ENCODE results near the gene MMAA. TPM values are rescaled to one million over a fixed set of nuclear protein-coding genes. Genes with fewer than 3 reads are reported as not detected.
"Not testable (repeated sequence)": the region's sequence is repeated elsewhere in the genome, so short reads cannot be mapped to it uniquely, and the experiment has no call there.

The MMAA gene
- 4.8 and 5.9 TPM in 2 replicates for total RNA-seq (2014; rRNA removed; shearing (Covaris generic))
- 4.9 and 5.1 TPM in 2 replicates for polyA plus RNA-seq (2016; fragmentation: Nextera tagmentation; extraction: Ambion mirVana)
- long read RNA-seq, full-length matches to known transcripts, result 1 of 2 reads
- long read RNA-seq, partial matches to known transcripts, result 1 of 2 reads
- long read RNA-seq, other reads (novel, unspliced or antisense), result 0 of 2 reads

- H3K4me1 Mint-ChIP-seq, result peaks cover 27% of the 10 kb centered on the region
Observed at GRCh38 chr4:145618932-145619638, at the start of gene MMAA. TSS of gene MMAA (plus strand) at chr4:145619385. CDS start at chr4:145639140, 19,755 bp downstream.

GRCh38 chr4:145574546-145574945, 44.6 kb upstream of the MMAA start:
- H3K4me2 ChIP-seq; H3F3A ChIP-seq (replicated peaks; ENCODE audit: low read depth); ATAC-seq; H3K4me1 Mint-ChIP-seq; H3K36me3 Mint-ChIP-seq (ENCODE audit: low read depth); H3K27me3 Mint-ChIP-seq (ENCODE audit: insufficient read depth, low read depth, poor library complexity); DNase-seq (ENCODE audit: low spot score); H3K79me2 ChIP-seq (replicated peaks; ENCODE audit: insufficient read depth); H3K36me3 ChIP-seq (ENCODE audit: insufficient read depth); H3K4me3 Mint-ChIP-seq; H3K4me3 ChIP-seq; H3K27me3 ChIP-seq (ENCODE audit: insufficient read depth); H4K20me1 ChIP-seq (replicated peaks; ENCODE audit: insufficient read depth); H3K27ac ChIP-seq (ENCODE audit: low read depth); H3K4me1 ChIP-seq (ENCODE audit: insufficient read depth); H3K9me2 ChIP-seq (ENCODE audit: insufficient read depth); H3K27ac Mint-ChIP-seq: not testable (repeated sequence)
- H2AFZ ChIP-seq, result peak overlapping the region; percentile 38; the same call in 1 of the 2 replicates
- H3K9me3 Mint-ChIP-seq, result peaks cover 10% of the 10 kb centered on the region; the same call in 2 of the 3 replicates

More at GRCh38 chr4:145618932-145619638, at the start of gene MMAA:
- peaks cover 22% of the 10 kb centered on the region for H3K4me1 ChIP-seq (ENCODE audit: insufficient read depth)
- H4K20me1 ChIP-seq (replicated peaks; ENCODE audit: insufficient read depth), result no peaks in the 10 kb centered on the region
- no peaks in the 10 kb centered on the region for H3K27me3 ChIP-seq (ENCODE audit: insufficient read depth)
- no peaks in the 10 kb centered on the region for H3K9me2 ChIP-seq (ENCODE audit: insufficient read depth)
- TF ChIP-seq EZH2phosphoT487 (IDR thresholded peaks at IDR 0.05; ENCODE audit: unreplicated experiment) (no peak), POLR2AphosphoS5 (IDR thresholded peaks at IDR 0.05; ENCODE audit: low read depth) (peak; percentile 95), CREB1 (CRISPR knock-in tag; IDR thresholded peaks at IDR 0.05; ENCODE audit: low read depth) (peak; percentile 37), ETS1 (IDR thresholded peaks at IDR 0.05) (peak; percentile 27; the same call in 1 of the 2 replicates), CTCF (conservative IDR thresholded peaks at IDR 0.05; ENCODE audit: low read depth in 2 of 2) (peak; percentile 68 to 82)
- H3K79me2 ChIP-seq (replicated peaks; ENCODE audit: insufficient read depth), result no peaks in the 10 kb centered on the region
- peaks cover 3% of the 10 kb centered on the region for H3K27me3 Mint-ChIP-seq (ENCODE audit: insufficient read depth, low read depth, poor library complexity)
- peak within 1 kb of the TSS; percentile 87 for H3K4me2 ChIP-seq
- no peaks in the 10 kb centered on the region for H3K36me3 ChIP-seq (ENCODE audit: insufficient read depth)
- H3K27ac Mint-ChIP-seq, result peak within 1 kb of the TSS; percentile 91
- peak within 1 kb of the TSS; percentile 79 for H3K27ac ChIP-seq (ENCODE audit: low read depth)
- peak within 1 kb of the TSS; percentile 83 for H2AFZ ChIP-seq
- H3F3A ChIP-seq (replicated peaks; ENCODE audit: low read depth), result no peaks in the 10 kb centered on the region
- DNase-seq (ENCODE audit: low spot score) (peak; percentile 94), ATAC-seq (peak; percentile 97)
- H3K9me3 Mint-ChIP-seq, result peaks cover 13% of the 10 kb centered on the region
- H3K36me3 Mint-ChIP-seq (ENCODE audit: low read depth), result peaks cover 17% of the 10 kb centered on the region
- peak within 1 kb of the TSS; percentile 86 for H3K4me3 Mint-ChIP-seq
- peak within 1 kb of the TSS; percentile 80 for H3K4me3 ChIP-seq

- peaks cover 10% of the 10 kb centered on the region; the same call in 2 of the 3 replicates for H3K9me3 Mint-ChIP-seq
- H3K4me2 ChIP-seq, result no peak overlapping the region
- no peak overlapping the region for H2AFZ ChIP-seq
- no peaks in the 10 kb centered on the region for H3K9me2 ChIP-seq (ENCODE audit: insufficient read depth)
- ATAC-seq (no peak), DNase-seq (ENCODE audit: low spot score) (no peak)
- H3K4me3 Mint-ChIP-seq, result no peak overlapping the region
- H3K36me3 ChIP-seq (ENCODE audit: insufficient read depth), result no peaks in the 10 kb centered on the region
- H3K27me3 ChIP-seq (ENCODE audit: insufficient read depth), result no peaks in the 10 kb centered on the region
- peaks cover 3% of the 10 kb centered on the region for H3K27me3 Mint-ChIP-seq (ENCODE audit: insufficient read depth, low read depth, poor library complexity)
- H3K4me1 ChIP-seq (ENCODE audit: insufficient read depth), result no peaks in the 10 kb centered on the region
- no peaks in the 10 kb centered on the region for H3K36me3 Mint-ChIP-seq (ENCODE audit: low read depth)
- H3K27ac ChIP-seq (ENCODE audit: low read depth), result no peak overlapping the region
- no peaks in the 10 kb centered on the region for H3F3A ChIP-seq (replicated peaks; ENCODE audit: low read depth)
- no peaks in the 10 kb centered on the region for H4K20me1 ChIP-seq (replicated peaks; ENCODE audit: insufficient read depth)
- no peak overlapping the region for H3K4me3 ChIP-seq
- H3K79me2 ChIP-seq (replicated peaks; ENCODE audit: insufficient read depth), result no peaks in the 10 kb centered on the region
- H3K4me1 Mint-ChIP-seq, result no peaks in the 10 kb centered on the region
- no peak overlapping the region for H3K27ac Mint-ChIP-seq
- TF ChIP-seq CREB1 (CRISPR knock-in tag; IDR thresholded peaks at IDR 0.05; ENCODE audit: low read depth), result no peak
Observed at GRCh38 chr4:145580906-145581305, 38.3 kb upstream of the MMAA start.

Data from GM23338 (cell line).